Forelimb muscle (tissue), 1 donor: ENCODE data around the gene RFX2. TPM values are rescaled to one million over a fixed set of nuclear protein-coding genes. Genes with fewer than 3 reads are reported as not detected.
"Not testable (repeated sequence)": the region's sequence is repeated elsewhere in the genome, so short reads cannot be mapped to it uniquely, and the experiment has no call there.

Experiments used
- DNase-seq: peaks from one replicate; pipeline ENCODE4 v3.0.0-alpha.2; 2013; ENCODE audit warnings: low read depth
- polyA plus RNA-seq: library from polyadenylated mRNA; unstranded; fragments of 120-200 nt; gene quantifications from one replicate; pipeline ENCODE4 v1.2.1, GENCODE V29; 2013; ENCODE audit not compliant: insufficient read length

The RFX2 gene
- polyA plus RNA-seq, 1 donor: 7.3 TPM

- DNase-seq: no peak
Measured at GRCh38 chr19:6038634-6039405, 71.5 kb downstream of the RFX2 start.

GRCh38 chr19:6035026-6035425, 75.3 kb downstream of the RFX2 start:
- no peak for DNase-seq

- no peak for DNase-seq
Measured at GRCh38 chr19:6034512-6034911, 75.8 kb downstream of the RFX2 start.

GRCh38 chr19:6033744-6034264, 76.5 kb downstream of the RFX2 start:
- DNase-seq: no peak

GRCh38 chr19:6032827-6033226, 77.5 kb downstream of the RFX2 start:
- no peak for DNase-seq

GRCh38 chr19:6032381-6032780, 77.9 kb downstream of the RFX2 start:
- DNase-seq: no peak

GRCh38 chr19:6030214-6030507, 80.1 kb downstream of the RFX2 start:
- DNase-seq: no peak

- DNase-seq: no peak
Measured at GRCh38 chr19:6026390-6027227, 83.7 kb downstream of the RFX2 start.

- not testable (repeated sequence) for DNase-seq
Measured at GRCh38 chr19:6024756-6025155, 85.5 kb downstream of the RFX2 start.

GRCh38 chr19:6023936-6024335, 86.4 kb downstream of the RFX2 start:
- no peak for DNase-seq

- no peak for DNase-seq
Measured at GRCh38 chr19:6023085-6023682, 87.1 kb downstream of the RFX2 start.

- no peak for DNase-seq
Measured at GRCh38 chr19:6022570-6023064, 87.7 kb downstream of the RFX2 start.

- peak; percentile 67 for DNase-seq
Measured at GRCh38 chr19:6021878-6022569, 88.3 kb downstream of the RFX2 start.

GRCh38 chr19:6020972-6021805, 89.1 kb downstream of the RFX2 start:
- no peak for DNase-seq

GRCh38 chr19:6020166-6020882, 90.0 kb downstream of the RFX2 start:
- DNase-seq: no peak

GRCh38 chr19:6018786-6019185, 91.5 kb downstream of the RFX2 start:
- no peak for DNase-seq

- DNase-seq: no peak
Measured at GRCh38 chr19:6017576-6017975, 92.7 kb downstream of the RFX2 start.

- DNase-seq: no peak
Measured at GRCh38 chr19:6015841-6016545, 94.3 kb downstream of the RFX2 start.

- no peak for DNase-seq
Measured at GRCh38 chr19:6014551-6015135, 95.7 kb downstream of the RFX2 start.
